A549 (cell line): ENCODE measurements around the gene PPP2R5C. TPM values are rescaled to one million over a fixed set of nuclear protein-coding genes. Genes with fewer than 3 reads are reported as not detected.

Experiments
- ATAC-seq, 2 experiments: fragments of 200-7000 bp in 1 of 2; fragments of >200 bp in 1 of 2; cut with Nextera tagmentation in 1 of 2; cut with Tn5 transposase in 1 of 2; 3 replicates each; pipeline versions ENCODE4 v1.8.0 to v1.9.1; 2018 to 2020; ENCODE audit warnings: mild to moderate bottlenecking in 1 of 2, moderate library complexity in 1 of 2
- CTCF ChIA-PET: fragments of 300-600 bp; sonication (Branson Sonifier 250); formaldehyde crosslinking; extraction: SDS; loops from one replicate; lab custom pipeline; 2021; ENCODE audit warnings: antibody characterized with exemption, inconsistent platforms; lab: Yijun Ruan, JAX
- POLR2A ChIA-PET: fragments of 350-600 bp; formaldehyde crosslinking; extraction: SDS; loops from one replicate; lab custom pipeline; 2021; ENCODE audit warnings: antibody characterized with exemption, inconsistent platforms; lab: Yijun Ruan, JAX
- DNase-seq, 2 experiments: peaks; one replicate each; pipeline versions ENCODE4 v3.0.0 to v3.0.0-alpha.2; 2011 to 2016; ENCODE audit warnings: low read depth in 1 of 2, low spot score in 1 of 2
- FAIRE-seq: peaks from 2 replicates; lab custom pipeline; 2011; peaks lifted over from hg19 to GRCh38; lab: Jason Lieb, UNC
- H3K27ac ChIP-seq, 2 experiments: fragments of >200 bp; sonication (Bioruptor Twin); formaldehyde crosslinking; 3 replicates each; pipeline ENCODE4 v1.5.1; 2016 to 2017
- H3K4me1 ChIP-seq: fragments of >200 bp; sonication (Bioruptor Twin); formaldehyde crosslinking; 3 replicates; pipeline ENCODE4 v1.6.1; 2016
- H3K4me2 ChIP-seq: fragments of >200 bp; sonication (Bioruptor Twin); formaldehyde crosslinking; 3 replicates; pipeline ENCODE4 v1.6.1; 2016
- H3K4me3 ChIP-seq: fragments of >200 bp; sonication (Bioruptor Twin); formaldehyde crosslinking; 3 replicates; pipeline ENCODE4 v1.5.1; 2016
- H3K9me3 ChIP-seq: fragments of >200 bp; sonication (Bioruptor Twin); formaldehyde crosslinking; 3 replicates; pipeline ENCODE4 v1.6.1; 2016
- BHLHE40 ChIP-seq: IDR thresholded peaks from 2 replicates; pipeline ENCODE4 v1.6.1; 2012; ENCODE audit warnings: low read depth, low read length, inconsistent platforms
- CBX2 ChIP-seq: fragments of 200-600 bp; sonication (generic); IDR thresholded peaks from 2 replicates; pipeline ENCODE4 v1.6.1; 2016; ENCODE audit warnings: low read depth, mild to moderate bottlenecking, borderline replicate concordance
- CEBPB ChIP-seq, 2 experiments: fragments of >200 bp in 1 of 2; sonication (Bioruptor Twin) in 1 of 2; formaldehyde crosslinking in 1 of 2; IDR thresholded peaks; 2 replicates each; pipeline ENCODE4 v1.6.1; 2012 to 2016
- CHD2 ChIP-seq: fragments of 150-350 bp; IDR thresholded peaks from 2 replicates; pipeline ENCODE4 v1.6.1; 2014; ENCODE audit warnings: low read length; ENCODE audit not compliant: partially characterized antibody
- CHD4 ChIP-seq: fragments of 200-600 bp; sonication (generic); IDR thresholded peaks from 2 replicates; pipeline ENCODE4 v1.6.1; 2016; ENCODE audit warnings: antibody characterized with exemption, mild to moderate bottlenecking, borderline replicate concordance
- FOSL2 ChIP-seq, 2 experiments: fragments of 450-650 bp in 1 of 2; fragments of >200 bp in 1 of 2; sonication (Bioruptor Twin) in 1 of 2; formaldehyde crosslinking; IDR thresholded peaks; 2 replicates each; pipeline versions ENCODE4 v1.5.0 to v1.6.1; 2016 to 2020; ENCODE audit warnings: mild to moderate bottlenecking in 1 of 2, moderate library complexity in 1 of 2
- FOXS1 ChIP-seq: fragments of 250-450 bp; sonication (Bioruptor Pico); IDR thresholded peaks from 2 replicates; pipeline ENCODE4 v1.5.0; 2020; ENCODE audit warnings: mild to moderate bottlenecking, moderate library complexity
- HEYL ChIP-seq: fragments of 250-450 bp; sonication (Bioruptor Pico); IDR thresholded peaks from 2 replicates; pipeline ENCODE4 v1.8.0; 2021; ENCODE audit warnings: mild to moderate bottlenecking, moderate library complexity
- HOXA7 ChIP-seq: fragments of 250-450 bp; sonication (Bioruptor Pico); IDR thresholded peaks from 2 replicates; pipeline ENCODE4 v1.5.0; 2020; ENCODE audit warnings: mild to moderate bottlenecking, moderate library complexity
- MAFK ChIP-seq: fragments of 450-650 bp; IDR thresholded peaks from 2 replicates; pipeline ENCODE4 v1.6.1; 2014; ENCODE audit not compliant: partially characterized antibody
- NR3C1 ChIP-seq: fragments of >200 bp; sonication (Bioruptor Twin); formaldehyde crosslinking; IDR thresholded peaks from 3 replicates; pipeline ENCODE4 v1.6.1; 2017
- RCOR1 ChIP-seq: fragments of 150-350 bp; IDR thresholded peaks from 2 replicates; pipeline ENCODE4 v1.6.1; 2014; ENCODE audit warnings: antibody characterized with exemption, low read length, low read depth
- RFX5 ChIP-seq: fragments of 450-650 bp; IDR thresholded peaks from 2 replicates; pipeline ENCODE4 v1.7.1; 2014; ENCODE audit warnings: antibody characterized with exemption, mild to moderate bottlenecking, moderate library complexity
- RNF2 ChIP-seq: fragments of 200-600 bp; sonication (generic); IDR thresholded peaks from 2 replicates; pipeline ENCODE4 v1.6.1; 2016; ENCODE audit warnings: low read depth, mild to moderate bottlenecking, antibody characterized with exemption, moderate library complexity, borderline replicate concordance
- WGBS: methylation state at CpG from one replicate; pipeline ENCODE4 v1.1.6; 2017; ENCODE audit errors: missing lambda C conversion rate; 5-methylcytosine and 5-hydroxymethylcytosine counted together
- polyA plus RNA-seq, 4 experiments: library from polyadenylated mRNA; depleted of rRNA in 3 of 4; stranded (reverse); fragments of >200 nt; fragmentation: RNase III in 1 of 4; extraction: RNeasy Plus Mini Kit Qiagen cat#74134 plus additional on column Dnase treatment in 1 of 4; gene quantifications; 2 replicates in 3 of 4; 3 replicates in 1 of 4; pipeline ENCODE4 v1.2.3, GENCODE V29; 2011 to 2017
- TF ChIP-seq, protein P1 (sequence below): fragments of 250-450 bp; sonication (Bioruptor Pico); IDR thresholded peaks from 2 replicates; pipeline ENCODE4 v1.5.0; 2021; ENCODE audit warnings: mild to moderate bottlenecking, moderate library complexity, borderline replicate concordance
- TF ChIP-seq, protein P2 (sequence below): fragments of 450-650 bp; IDR thresholded peaks from 2 replicates; pipeline ENCODE4 v1.6.1; 2014; ENCODE audit warnings: antibody characterized with exemption
- TF ChIP-seq, protein P3 (sequence below): IDR thresholded peaks from 2 replicates; pipeline ENCODE4 v1.6.1; 2012
- TF ChIP-seq, protein P4 (sequence below): fragments of >200 bp; sonication (Bioruptor Twin); formaldehyde crosslinking; IDR thresholded peaks from 3 replicates; pipeline ENCODE4 v1.5.1; 2016

Gene PPP2R5C
- polyA plus RNA-seq, 2 of the 4 experiments (the other 2 are of a cell fraction), result 74.8 to 150 TPM

DNA sequence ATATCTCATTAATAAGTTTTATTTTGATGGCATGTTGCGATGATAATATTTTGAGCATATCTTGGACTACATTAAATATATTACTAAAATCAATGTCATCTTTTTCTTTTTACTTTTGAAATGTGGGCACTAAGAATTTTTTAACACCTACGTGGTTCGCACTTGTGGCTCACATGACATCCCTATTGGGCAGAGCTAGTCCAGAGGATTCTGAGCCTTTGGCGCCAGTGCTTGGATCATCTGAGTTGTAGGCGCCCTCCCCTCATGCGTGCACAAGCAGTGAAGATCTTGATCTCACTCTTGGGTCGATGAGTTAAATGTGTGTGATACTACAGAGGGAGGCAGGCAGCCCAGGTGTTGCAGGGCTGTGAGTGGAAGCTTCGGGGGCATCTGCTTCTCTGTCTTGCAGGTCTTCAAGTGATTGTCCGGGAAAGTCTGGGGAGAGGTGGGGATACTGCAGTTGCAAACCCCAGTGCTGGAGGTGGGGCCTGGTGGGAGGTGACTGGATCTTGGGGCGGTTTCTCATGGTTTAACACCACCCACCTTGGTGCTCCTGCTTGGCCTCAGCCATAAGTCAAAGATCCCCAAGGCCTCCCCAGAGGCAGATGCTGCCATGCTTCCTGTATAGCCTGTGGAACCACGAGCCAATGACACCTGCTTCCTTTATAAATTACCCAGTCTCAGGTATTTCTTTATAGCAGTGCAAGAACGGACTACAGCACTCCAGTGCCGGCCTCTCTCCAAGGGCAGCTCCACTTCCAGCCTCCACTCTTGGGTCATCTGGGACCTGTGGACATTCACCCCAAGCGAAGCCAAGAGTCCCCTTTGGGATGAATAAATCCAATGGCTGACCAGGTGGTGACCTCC is 46.1 kb upstream of the PPP2R5C start:
- ATAC-seq, result no peak
- H3K4me1 ChIP-seq, result no peaks in the 10 kb centered on the region
- no peak for DNase-seq
- H3K4me3 ChIP-seq, result no peak overlapping the region
- TF ChIP-seq CHD2 (no peak), MAFK (no peak), CBX2 (no peak), BHLHE40 (no peak), RFX5 (no peak), RNF2 (no peak), RCOR1 (no peak), CEBPB (IDR thresholded peaks at IDR 0.05) (no peak), FOSL2 (IDR thresholded peaks at IDR 0.05) (no peak), FOSL2 (CRISPR knock-in tag; IDR thresholded peaks at IDR 0.05) (no peak), FOXS1 (CRISPR knock-in tag) (no peak)
- H3K4me2 ChIP-seq, result no peak overlapping the region
- POLR2A ChIA-PET, result no interaction called here
- H3K9me3 ChIP-seq, result 0 out of 3 replicates have a peak, but pooled peaks cover 4% of the 10 kb centered on the region
- 75% methylated on average over 14 of the region's 14 CpGs for WGBS
- CTCF ChIA-PET, result interaction anchor here (0.5 to 8.5 kb wide), 4 partner anchors 9 to 1093 kb away, joined by 3 to 64 read pairs (median 4); no protein-coding TSS in a partner anchor
- H3K27ac ChIP-seq, result no peak overlapping the region
- FAIRE-seq, result no peak

DNA sequence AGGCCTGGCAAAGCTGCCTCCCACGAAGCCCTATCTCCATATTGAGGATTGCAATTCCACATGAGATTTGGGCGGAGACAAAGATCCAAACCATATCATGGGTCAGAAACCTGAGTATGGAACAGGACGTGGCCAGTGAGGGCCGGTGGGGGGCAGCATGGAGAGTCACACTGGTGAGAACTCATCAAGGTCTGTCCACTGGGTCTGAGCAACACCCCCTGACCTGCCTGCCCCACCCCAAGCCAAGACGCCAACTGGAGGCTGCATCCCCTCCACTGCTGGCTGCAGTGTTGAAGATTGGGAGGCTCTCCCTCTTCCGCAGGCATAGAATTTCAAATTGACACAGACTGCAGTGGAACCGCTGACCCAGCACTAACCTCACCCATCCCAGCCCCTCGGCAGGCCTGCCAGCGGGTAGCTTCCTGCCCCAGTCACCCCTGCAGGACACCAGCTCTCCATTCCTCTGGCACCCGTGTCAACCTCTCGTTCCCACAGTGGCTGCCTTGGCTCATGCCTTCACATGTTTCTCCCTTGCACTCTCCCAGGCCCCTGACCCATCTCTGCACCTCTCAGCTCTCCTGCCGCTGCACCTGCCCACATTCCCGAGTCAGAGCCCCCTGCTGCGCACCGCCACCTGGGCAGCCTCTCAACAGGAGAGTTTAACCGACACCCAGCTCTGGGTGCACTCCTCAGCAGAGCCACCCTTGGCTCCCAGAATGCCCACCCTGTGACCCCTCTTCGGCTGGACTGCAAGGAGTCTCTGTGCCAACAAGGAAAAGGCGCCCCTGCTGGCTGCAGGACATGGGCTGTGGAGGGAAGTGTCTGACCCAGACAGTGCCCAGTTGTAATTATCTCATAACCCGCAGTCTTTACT is 45.2 kb upstream of the PPP2R5C start:
- H3K9me3 ChIP-seq, result 0 out of 3 replicates have a peak, but pooled peaks cover 4% of the 10 kb centered on the region
- no peak for FAIRE-seq
- H3K4me1 ChIP-seq, result no peaks in the 10 kb centered on the region
- ATAC-seq, result peak in 1 of 2 experiments; percentile 59; a peak in 2 of 6 replicates
- no peak overlapping the region for H3K4me2 ChIP-seq
- WGBS, result 75% methylated on average over 19 of the region's 19 CpGs
- POLR2A ChIA-PET, result no interaction called here
- no peak overlapping the region for H3K4me3 ChIP-seq
- CTCF ChIA-PET, result interaction anchor here (1.7 to 8.5 kb wide), 3 partner anchors 10 to 55 kb away, joined by 4 to 64 read pairs (median 4); no protein-coding TSS in a partner anchor
- TF ChIP-seq, protein P1, sequence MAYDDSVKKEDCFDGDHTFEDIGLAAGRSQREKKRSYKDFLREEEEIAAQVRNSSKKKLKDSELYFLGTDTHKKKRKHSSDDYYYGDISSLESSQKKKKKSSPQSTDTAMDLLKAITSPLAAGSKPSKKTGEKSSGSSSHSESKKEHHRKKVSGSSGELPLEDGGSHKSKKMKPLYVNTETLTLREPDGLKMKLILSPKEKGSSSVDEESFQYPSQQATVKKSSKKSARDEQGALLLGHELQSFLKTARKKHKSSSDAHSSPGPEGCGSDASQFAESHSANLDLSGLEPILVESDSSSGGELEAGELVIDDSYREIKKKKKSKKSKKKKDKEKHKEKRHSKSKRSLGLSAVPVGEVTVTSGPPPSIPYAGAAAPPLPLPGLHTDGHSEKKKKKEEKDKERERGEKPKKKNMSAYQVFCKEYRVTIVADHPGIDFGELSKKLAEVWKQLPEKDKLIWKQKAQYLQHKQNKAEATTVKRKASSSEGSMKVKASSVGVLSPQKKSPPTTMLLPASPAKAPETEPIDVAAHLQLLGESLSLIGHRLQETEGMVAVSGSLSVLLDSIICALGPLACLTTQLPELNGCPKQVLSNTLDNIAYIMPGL (CRISPR knock-in tag), result no peak
- TF ChIP-seq CHD4 (no peak), CEBPB (IDR thresholded peaks at IDR 0.05) (no peak), HOXA7 (CRISPR knock-in tag) (no peak), CBX2 (no peak), BHLHE40 (no peak), HEYL (CRISPR knock-in tag) (no peak), NR3C1 (no peak), FOXS1 (CRISPR knock-in tag) (no peak)
- TF ChIP-seq, protein P2, sequence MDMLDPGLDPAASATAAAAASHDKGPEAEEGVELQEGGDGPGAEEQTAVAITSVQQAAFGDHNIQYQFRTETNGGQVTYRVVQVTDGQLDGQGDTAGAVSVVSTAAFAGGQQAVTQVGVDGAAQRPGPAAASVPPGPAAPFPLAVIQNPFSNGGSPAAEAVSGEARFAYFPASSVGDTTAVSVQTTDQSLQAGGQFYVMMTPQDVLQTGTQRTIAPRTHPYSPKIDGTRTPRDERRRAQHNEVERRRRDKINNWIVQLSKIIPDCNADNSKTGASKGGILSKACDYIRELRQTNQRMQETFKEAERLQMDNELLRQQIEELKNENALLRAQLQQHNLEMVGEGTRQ, result no peak
- TF ChIP-seq, protein P3, sequence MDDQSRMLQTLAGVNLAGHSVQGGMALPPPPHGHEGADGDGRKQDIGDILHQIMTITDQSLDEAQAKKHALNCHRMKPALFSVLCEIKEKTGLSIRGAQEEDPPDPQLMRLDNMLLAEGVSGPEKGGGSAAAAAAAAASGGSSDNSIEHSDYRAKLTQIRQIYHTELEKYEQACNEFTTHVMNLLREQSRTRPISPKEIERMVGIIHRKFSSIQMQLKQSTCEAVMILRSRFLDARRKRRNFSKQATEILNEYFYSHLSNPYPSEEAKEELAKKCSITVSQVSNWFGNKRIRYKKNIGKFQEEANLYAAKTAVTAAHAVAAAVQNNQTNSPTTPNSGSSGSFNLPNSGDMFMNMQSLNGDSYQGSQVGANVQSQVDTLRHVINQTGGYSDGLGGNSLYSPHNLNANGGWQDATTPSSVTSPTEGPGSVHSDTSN, result no peak
- TF ChIP-seq, protein P4, sequence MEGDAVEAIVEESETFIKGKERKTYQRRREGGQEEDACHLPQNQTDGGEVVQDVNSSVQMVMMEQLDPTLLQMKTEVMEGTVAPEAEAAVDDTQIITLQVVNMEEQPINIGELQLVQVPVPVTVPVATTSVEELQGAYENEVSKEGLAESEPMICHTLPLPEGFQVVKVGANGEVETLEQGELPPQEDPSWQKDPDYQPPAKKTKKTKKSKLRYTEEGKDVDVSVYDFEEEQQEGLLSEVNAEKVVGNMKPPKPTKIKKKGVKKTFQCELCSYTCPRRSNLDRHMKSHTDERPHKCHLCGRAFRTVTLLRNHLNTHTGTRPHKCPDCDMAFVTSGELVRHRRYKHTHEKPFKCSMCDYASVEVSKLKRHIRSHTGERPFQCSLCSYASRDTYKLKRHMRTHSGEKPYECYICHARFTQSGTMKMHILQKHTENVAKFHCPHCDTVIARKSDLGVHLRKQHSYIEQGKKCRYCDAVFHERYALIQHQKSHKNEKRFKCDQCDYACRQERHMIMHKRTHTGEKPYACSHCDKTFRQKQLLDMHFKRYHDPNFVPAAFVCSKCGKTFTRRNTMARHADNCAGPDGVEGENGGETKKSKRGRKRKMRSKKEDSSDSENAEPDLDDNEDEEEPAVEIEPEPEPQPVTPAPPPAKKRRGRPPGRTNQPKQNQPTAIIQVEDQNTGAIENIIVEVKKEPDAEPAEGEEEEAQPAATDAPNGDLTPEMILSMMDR, result no peak
- no peak for DNase-seq
- no peak overlapping the region for H3K27ac ChIP-seq
